DND-41 (cell line): ENCODE measurements around the gene AIPL1.
A peak's percentile ranks its signal among the peaks of the same experiment; 100 is the strongest.

Source experiments
- ATAC-seq: fragments of 200-7000 bp; cut with Tn5 transposase; 3 replicates; pipeline ENCODE4 v1.9.1; 2021; ENCODE audit warnings: low read depth; ENCODE audit not compliant: insufficient read depth
- DNase-seq: peaks from one replicate; pipeline ENCODE4 v3.0.0-alpha.2; 2020
- H2AFZ ChIP-seq: 2 replicates; pipeline ENCODE4 v1.6.0; 2012; ENCODE audit warnings: low read depth, low read length
- H3K27ac ChIP-seq: 2 replicates; pipeline ENCODE4 v1.5.1; 2012; ENCODE audit warnings: low read length, inconsistent platforms
- H3K27me3 ChIP-seq: fragments of 200-600 bp; sonication (generic); 2 replicates; pipeline ENCODE4 v1.6.0; 2012; ENCODE audit warnings: low read length, mild to moderate bottlenecking, inconsistent platforms; ENCODE audit not compliant: insufficient read depth, poor library complexity
- H3K36me3 ChIP-seq: 2 replicates; pipeline ENCODE4 v1.5.1; 2012; ENCODE audit warnings: low read length, inconsistent platforms; ENCODE audit not compliant: insufficient read depth
- H3K4me1 ChIP-seq: 2 replicates; pipeline ENCODE4 v1.5.1; 2012; ENCODE audit warnings: mild to moderate bottlenecking, low read length; ENCODE audit not compliant: insufficient read depth
- H3K4me2 ChIP-seq: 2 replicates; pipeline ENCODE4 v1.6.0; 2012; ENCODE audit warnings: mild to moderate bottlenecking, moderate library complexity, low read length, inconsistent platforms; ENCODE audit not compliant: insufficient read depth
- H3K4me3 ChIP-seq, 2 experiments: fragments of 200-600 bp in 1 of 2; shearing (Covaris generic) in 1 of 2; 2 replicates each; pipeline ENCODE4 v1.5.1; 2012 to 2016; ENCODE audit warnings: inconsistent platforms in 2 of 2, low read length in 2 of 2, mild to moderate bottlenecking in 2 of 2, low read depth in 1 of 2, moderate library complexity in 1 of 2
- H3K79me2 ChIP-seq: 2 replicates; pipeline ENCODE4 v1.6.0; 2012; ENCODE audit warnings: low read length, inconsistent platforms; ENCODE audit not compliant: insufficient read depth
- H3K9ac ChIP-seq: 2 replicates; pipeline ENCODE4 v1.6.0; 2012; ENCODE audit warnings: low read depth, mild to moderate bottlenecking, inconsistent platforms, low read length, moderate library complexity
- H3K9me3 ChIP-seq: 2 replicates; pipeline ENCODE4 v1.5.1; 2012; ENCODE audit warnings: low read length, moderate library complexity, mild to moderate bottlenecking, inconsistent platforms; ENCODE audit not compliant: insufficient read depth, severe bottlenecking
- H4K20me1 ChIP-seq: 2 replicates; pipeline ENCODE4 v1.6.0; 2012; ENCODE audit warnings: low read length; ENCODE audit not compliant: insufficient read depth
- EZH2 ChIP-seq: IDR thresholded peaks from 3 replicates; pipeline ENCODE4 v1.6.1; 2012; ENCODE audit warnings: borderline replicate concordance, low read depth, mild to moderate bottlenecking, moderate library complexity, low read length, inconsistent platforms; ENCODE audit not compliant: severe bottlenecking
- TF ChIP-seq, protein P1 (sequence below): IDR thresholded peaks from 2 replicates; pipeline ENCODE4 v1.5.1; 2012; ENCODE audit warnings: borderline replicate concordance, low read length, moderate library complexity, mild to moderate bottlenecking; ENCODE audit not compliant: poor library complexity, severe bottlenecking; ENCODE audit errors: extremely low read depth

The AIPL1 gene

DNA sequence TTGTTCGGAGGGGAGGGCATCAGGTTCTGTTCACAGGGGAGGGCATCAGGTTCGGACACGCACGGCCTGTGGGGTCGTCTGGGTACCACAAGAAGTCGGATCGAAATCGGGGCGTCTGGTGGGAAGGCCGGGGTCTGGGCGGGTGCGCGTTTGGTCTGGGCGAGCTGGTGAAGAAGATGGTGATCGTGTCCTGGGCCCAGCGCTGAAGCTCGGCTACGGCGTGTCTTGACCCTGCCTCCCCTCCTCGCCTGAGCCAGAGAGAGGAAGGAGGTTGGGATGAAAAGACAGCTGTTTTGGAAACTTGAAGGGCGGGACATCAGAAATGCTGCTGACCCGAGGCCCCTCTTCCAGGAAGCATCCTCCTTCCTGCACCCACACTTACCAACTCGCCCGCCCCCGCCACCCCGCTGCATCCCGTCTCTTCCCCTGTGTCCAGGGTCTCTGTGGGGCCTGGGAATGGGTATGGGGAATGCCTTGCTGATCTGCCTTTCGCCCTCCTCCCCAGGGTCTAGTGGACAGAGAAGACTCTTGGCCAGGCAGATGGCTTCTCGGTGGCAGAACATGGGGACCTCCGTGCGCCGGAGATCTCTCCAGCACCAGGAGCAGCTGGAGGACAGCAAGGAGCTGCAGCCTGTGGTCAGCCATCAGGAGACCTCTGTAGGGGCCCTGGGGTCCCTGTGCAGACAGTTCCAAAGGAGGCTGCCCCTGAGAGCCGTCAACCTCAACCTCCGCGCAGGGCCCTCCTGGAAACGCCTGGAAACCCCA is 9.8 kb upstream of the AIPL1 start:
- ATAC-seq, result no peak
- no peak for DNase-seq
- H3K79me2 ChIP-seq, result 0 out of 2 replicates have a peak, but pooled peaks cover 3% of the 10 kb centered on the region
- H2AFZ ChIP-seq, result peak overlapping the region; percentile 71
- H3K9me3 ChIP-seq, result no peaks in the 10 kb centered on the region
- peaks cover 29% of the 10 kb centered on the region for H3K4me1 ChIP-seq
- peak overlapping the region; percentile 88 for H3K4me2 ChIP-seq
- H4K20me1 ChIP-seq, result no peaks in the 10 kb centered on the region; the same call in 1 of the 2 replicates
- H3K4me3 ChIP-seq, result peak overlapping the region; percentile 20 to 82; a peak in 3 of 4 replicates
- peaks cover 8% of the 10 kb centered on the region for H3K27me3 ChIP-seq
- H3K27ac ChIP-seq, result peak overlapping the region; percentile 76
- TF ChIP-seq EZH2, result no peak
- TF ChIP-seq, protein P1, sequence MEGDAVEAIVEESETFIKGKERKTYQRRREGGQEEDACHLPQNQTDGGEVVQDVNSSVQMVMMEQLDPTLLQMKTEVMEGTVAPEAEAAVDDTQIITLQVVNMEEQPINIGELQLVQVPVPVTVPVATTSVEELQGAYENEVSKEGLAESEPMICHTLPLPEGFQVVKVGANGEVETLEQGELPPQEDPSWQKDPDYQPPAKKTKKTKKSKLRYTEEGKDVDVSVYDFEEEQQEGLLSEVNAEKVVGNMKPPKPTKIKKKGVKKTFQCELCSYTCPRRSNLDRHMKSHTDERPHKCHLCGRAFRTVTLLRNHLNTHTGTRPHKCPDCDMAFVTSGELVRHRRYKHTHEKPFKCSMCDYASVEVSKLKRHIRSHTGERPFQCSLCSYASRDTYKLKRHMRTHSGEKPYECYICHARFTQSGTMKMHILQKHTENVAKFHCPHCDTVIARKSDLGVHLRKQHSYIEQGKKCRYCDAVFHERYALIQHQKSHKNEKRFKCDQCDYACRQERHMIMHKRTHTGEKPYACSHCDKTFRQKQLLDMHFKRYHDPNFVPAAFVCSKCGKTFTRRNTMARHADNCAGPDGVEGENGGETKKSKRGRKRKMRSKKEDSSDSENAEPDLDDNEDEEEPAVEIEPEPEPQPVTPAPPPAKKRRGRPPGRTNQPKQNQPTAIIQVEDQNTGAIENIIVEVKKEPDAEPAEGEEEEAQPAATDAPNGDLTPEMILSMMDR, result no peak
- peaks cover 34% of the 10 kb centered on the region for H3K36me3 ChIP-seq
- peak overlapping the region; percentile 80 for H3K9ac ChIP-seq

DNA sequence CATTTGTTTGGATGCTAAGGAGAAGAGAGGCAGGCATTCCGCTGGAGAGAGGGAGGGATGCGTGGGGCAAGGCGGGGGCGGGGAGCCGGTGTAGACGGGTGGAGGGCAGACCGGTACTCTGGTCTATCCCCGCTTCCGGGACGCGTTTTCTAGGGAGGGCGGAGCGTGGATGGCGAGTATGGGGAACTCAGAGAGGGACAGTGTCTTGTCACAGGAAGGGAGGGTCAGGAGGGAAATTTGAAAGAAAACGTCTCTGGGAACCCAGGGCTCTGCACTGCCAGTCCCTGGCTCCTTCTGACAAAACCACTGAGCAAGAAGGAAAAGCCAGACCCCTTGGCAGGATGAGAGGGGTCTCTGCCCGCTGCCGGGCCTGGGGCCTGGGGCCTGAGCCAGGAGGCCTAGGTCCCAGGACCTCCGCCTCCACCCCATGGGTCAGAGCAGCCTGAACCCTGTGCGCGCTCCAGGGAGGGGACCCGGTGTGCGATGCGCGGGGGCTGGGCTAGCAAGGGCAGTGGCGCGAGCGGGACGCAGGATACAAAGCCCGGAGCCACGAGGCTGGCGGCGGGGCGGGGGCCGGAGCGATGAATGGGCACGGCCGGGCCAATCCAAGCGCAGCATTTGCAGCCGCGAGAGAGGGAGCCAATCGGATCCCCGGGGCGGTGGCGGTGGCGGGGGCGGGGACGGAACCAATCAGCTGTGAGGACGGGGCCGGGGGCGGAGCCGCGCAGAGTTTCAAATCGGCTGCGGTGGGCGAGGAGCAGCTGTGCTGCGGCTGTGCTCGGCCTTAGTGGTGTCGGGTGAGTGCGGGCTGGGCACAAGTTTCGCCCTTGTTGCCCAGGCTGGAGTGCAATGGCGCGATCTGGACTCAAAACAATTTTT is 9.0 kb upstream of the AIPL1 start, which contains the start of gene PIMREG:
Gene PIMREG, plus strand, starts transcription at position 764 of the 879 bp plus-strand sequence. CDS start 656 bp downstream, outside the sequence.
- Histone ChIP-seq H3K9ac (peak within 1 kb of the TSS; percentile 80), H4K20me1 (no peaks in the 10 kb centered on the region), H2AFZ (peak within 1 kb of the TSS; percentile 85), H3K36me3 (peaks cover 26% of the 10 kb centered on the region), H3K79me2 (0 out of 2 replicates have a peak, but pooled peaks cover 3% of the 10 kb centered on the region), H3K9me3 (no peaks in the 10 kb centered on the region), H3K27ac (peak within 1 kb of the TSS; percentile 93), H3K27me3 (peaks cover 16% of the 10 kb centered on the region), H3K4me2 (peak within 1 kb of the TSS; percentile 88), H3K4me3 (peak within 1 kb of the TSS; percentile 23 to 82; a peak in 3 of 4 replicates), H3K4me1 (peaks cover 29% of the 10 kb centered on the region)
- peak; percentile 95 for DNase-seq
- TF ChIP-seq EZH2, result no peak
- TF ChIP-seq, protein P1, result no peak
- peak; percentile 95 for ATAC-seq

DNA sequence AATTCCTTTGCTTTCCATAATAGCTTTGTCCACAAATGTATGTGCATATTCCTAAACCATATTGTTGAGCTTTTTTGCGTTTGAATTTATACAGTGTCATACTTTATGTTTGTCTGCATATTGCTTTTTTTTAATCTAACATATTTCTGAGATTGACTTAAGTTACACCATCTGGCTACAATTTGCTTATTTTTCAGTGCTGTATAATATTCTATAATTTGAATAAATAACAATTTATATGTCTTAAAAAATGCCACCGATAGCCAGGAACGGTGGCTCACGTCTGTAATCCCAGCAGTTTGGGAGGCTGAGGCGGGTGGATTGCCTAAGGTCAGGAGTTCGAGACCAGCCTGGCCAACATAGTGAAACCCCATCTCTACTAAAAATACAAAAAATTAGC is 7.9 kb upstream of the AIPL1 start:
- no peak overlapping the region for H3K4me3 ChIP-seq
- no peak overlapping the region for H3K4me2 ChIP-seq
- TF ChIP-seq, protein P1, result no peak
- TF ChIP-seq EZH2, result no peak
- peaks cover 22% of the 10 kb centered on the region for H3K27me3 ChIP-seq
- ATAC-seq, result no peak
- no peak overlapping the region for H3K27ac ChIP-seq
- H3K79me2 ChIP-seq, result 0 out of 2 replicates have a peak, but pooled peaks cover 3% of the 10 kb centered on the region
- no peaks in the 10 kb centered on the region for H4K20me1 ChIP-seq
- no peak for DNase-seq
- no peaks in the 10 kb centered on the region for H3K9me3 ChIP-seq
- no peak overlapping the region for H3K9ac ChIP-seq
- no peak overlapping the region for H2AFZ ChIP-seq
- H3K4me1 ChIP-seq, result peaks cover 29% of the 10 kb centered on the region
- peaks cover 20% of the 10 kb centered on the region for H3K36me3 ChIP-seq
